Lung (tissue), 12 donors: ENCODE measurements around the gene CMIP. TPM values are rescaled to one million over a fixed set of nuclear protein-coding genes. Genes with fewer than 3 reads are reported as not detected.

Experiments
- ATAC-seq: fragments of 200-7000 bp; cut with Tn5 transposase; one replicate; pipeline ENCODE4 v1.9.1; 2020; ENCODE audit warnings: moderate number of reproducible peaks; ENCODE audit not compliant: insufficient read depth, low FRiP score
- DNase-seq, 3 donors: peaks; one replicate each; pipeline ENCODE4 v3.0.0-alpha.2; 2013 to 2017
- H3K27ac ChIP-seq, 2 donors: one replicate each; pipeline ENCODE4 v1.5.1; 2013; ENCODE audit warnings: mild to moderate bottlenecking in 2 of 2, moderate library complexity in 2 of 2, control low read depth in 1 of 2, inconsistent platforms in 1 of 2, low read depth in 1 of 2, low read length in 1 of 2
- H3K27me3 ChIP-seq, 3 donors: one replicate each; pipeline ENCODE4 v1.5.1; 2013; ENCODE audit warnings: low read length in 2 of 3; ENCODE audit not compliant: control insufficient read depth in 3 of 3, insufficient read depth in 3 of 3
- H3K36me3 ChIP-seq, 4 donors: one replicate each; pipeline ENCODE4 v1.5.1; 2013; ENCODE audit warnings: low read length in 4 of 4, mild to moderate bottlenecking in 1 of 4, moderate library complexity in 1 of 4; ENCODE audit not compliant: control insufficient read depth in 4 of 4, insufficient read depth in 4 of 4
- H3K4me1 ChIP-seq, 5 donors: one replicate each; pipeline ENCODE4 v1.5.1; 2013; ENCODE audit warnings: low read length in 5 of 5, mild to moderate bottlenecking in 2 of 5, moderate library complexity in 1 of 5; ENCODE audit not compliant: control insufficient read depth in 5 of 5, insufficient read depth in 5 of 5
- H3K4me3 ChIP-seq: one replicate; pipeline ENCODE4 v1.5.1; 2013; ENCODE audit warnings: mild to moderate bottlenecking, control low read depth, moderate library complexity
- H3K9ac ChIP-seq, 2 donors: one replicate each; pipeline ENCODE4 v1.5.1; 2013; ENCODE audit warnings: low read length in 2 of 2, control low read depth in 1 of 2; ENCODE audit not compliant: insufficient read depth in 1 of 2
- H3K9me3 ChIP-seq, 4 donors: one replicate each; pipeline ENCODE4 v1.5.1; 2013; ENCODE audit warnings: low read length in 3 of 4, mild to moderate bottlenecking in 1 of 4, moderate library complexity in 1 of 4; ENCODE audit not compliant: control insufficient read depth in 4 of 4, insufficient read depth in 3 of 4
- CTCF ChIP-seq: IDR thresholded peaks from 2 replicates; pipeline ENCODE4 v1.5.1; 2012; ENCODE audit warnings: mild to moderate bottlenecking; ENCODE audit errors: control extremely low read depth, extremely low read depth
- WGBS, 2 donors: extraction: QIAGEN DNeasy Blood & Tissue Kit; methylation state at CpG; one replicate each; pipeline ENCODE4 v1.1.7; 2013; 5-methylcytosine and 5-hydroxymethylcytosine counted together
- polyA plus RNA-seq, 2 donors: library from polyadenylated mRNA; stranded (reverse); fragments of 200-250 nt; gene quantifications; one replicate each; pipeline ENCODE4 v1.2.1, GENCODE V29; 2013
- total RNA-seq, 2 donors: library from RNA; depleted of rRNA in 1 of 2; stranded (reverse); fragments of >200 nt in 1 of 2; gene quantifications; one replicate each; pipeline ENCODE4 v1.2.1, GENCODE V29; 2014 to 2021
- donor health status: control.
- donor health status: control.
- donor health status: Bipolar disorder and iron deficiency.
- donor health status: healthy.
- donor health status: DM: yes; HTN: yes; CAD: no.

CMIP gene
- total and polyA plus RNA-seq, 4 donors: 11.8 to 80.5 (median 48.6) TPM

DNA sequence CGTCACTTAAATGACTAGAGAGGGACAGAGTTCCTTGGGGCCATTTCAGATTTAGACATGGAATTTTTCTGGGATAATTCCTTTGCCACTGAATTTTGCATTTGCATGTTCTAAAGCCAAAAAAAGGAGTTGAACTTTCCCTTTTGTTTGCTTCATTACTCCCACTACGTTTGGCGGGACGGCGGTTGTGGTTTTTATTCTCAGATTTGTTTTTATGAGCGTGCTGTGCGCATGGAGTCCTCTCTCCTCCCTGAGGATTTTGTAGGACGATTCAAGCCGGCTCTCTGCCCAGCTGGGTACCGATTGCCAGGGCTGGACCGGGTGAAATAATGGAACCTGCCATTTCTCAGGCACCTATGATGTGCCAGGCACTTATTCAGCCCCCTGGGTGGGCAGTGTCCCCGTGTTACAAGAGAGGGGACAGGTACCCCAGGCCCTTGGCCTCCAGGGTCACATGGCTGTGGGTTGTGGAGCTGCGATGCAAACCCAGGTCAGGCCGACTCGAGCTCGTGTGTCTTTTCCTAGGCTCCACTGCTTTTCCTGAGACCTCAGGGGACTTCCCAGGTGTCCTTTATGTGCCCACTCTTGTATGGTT, 18.8 kb downstream of the CMIP start:
- no peaks in the 10 kb centered on the region for H3K9me3 ChIP-seq
- H3K4me1 ChIP-seq: peaks cover 0 to 27% (median 3%) of the 10 kb centered on the region in 5 donors
- H3K9ac ChIP-seq: no peak overlapping the region
- no peak overlapping the region for H3K27ac ChIP-seq
- peaks cover 0 to 6% (median 2%) of the 10 kb centered on the region in 4 donors for H3K36me3 ChIP-seq
- DNase-seq (no peak), ATAC-seq (no peak)
- no peak for TF ChIP-seq CTCF
- WGBS, 2 donors: 91 to 94% methylated on average over 16 of the region's 16 CpGs
- H3K27me3 ChIP-seq: no peaks in the 10 kb centered on the region
- H3K4me3 ChIP-seq: no peak overlapping the region

GRCh38 chr16:81464279-81464678, 19.7 kb downstream of the CMIP start:
- ATAC-seq (no peak), DNase-seq (no peak)
- WGBS, 2 donors: 95% methylated on average over 5 of the region's 5 CpGs
- Histone ChIP-seq H3K36me3 (no peaks in the 10 kb centered on the region), H3K27me3 (no peaks in the 10 kb centered on the region), H3K9me3 (no peaks in the 10 kb centered on the region), H3K27ac (no peak overlapping the region), H3K4me1 (peaks cover 0 to 25% (median 3%) of the 10 kb centered on the region in 5 donors), H3K4me3 (no peak overlapping the region), H3K9ac (no peak overlapping the region)
- TF ChIP-seq CTCF: no peak

DNA sequence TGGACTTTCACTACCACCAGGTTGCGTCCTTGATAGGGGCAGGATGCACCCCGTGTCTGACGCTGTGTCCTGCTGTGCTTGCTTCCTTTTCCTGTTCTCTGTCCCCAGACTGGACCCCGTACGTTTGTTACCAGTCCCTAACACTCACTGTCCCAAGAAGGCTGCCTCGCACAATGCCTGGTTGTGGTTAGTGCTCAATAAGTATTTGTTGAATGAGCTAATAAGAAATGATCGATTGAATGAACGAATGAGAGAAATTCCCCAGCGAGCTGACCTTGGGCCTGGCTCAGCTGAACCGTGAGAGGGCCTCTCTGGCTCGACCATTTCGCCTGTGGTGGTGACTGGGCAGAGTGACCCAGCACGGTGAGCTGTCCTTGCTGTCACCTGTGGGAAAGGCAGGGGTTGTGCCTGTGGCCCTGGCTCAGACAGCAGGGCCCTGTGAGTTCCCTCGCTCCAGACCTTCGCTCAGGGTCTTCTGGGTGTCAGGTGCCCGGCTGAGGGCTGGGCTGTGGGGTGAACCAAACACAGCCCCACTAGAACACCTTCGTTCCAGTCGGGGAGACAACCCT, 20.9 kb downstream of the CMIP start:
- Histone ChIP-seq H3K36me3 (no peaks in the 10 kb centered on the region), H3K4me3 (no peak overlapping the region), H3K27me3 (no peaks in the 10 kb centered on the region), H3K27ac (peak overlapping the region in 1 of 2 donors; percentile 18), H3K4me1 (peaks cover 0 to 17% (median 3%) of the 10 kb centered on the region in 5 donors), H3K9me3 (no peaks in the 10 kb centered on the region), H3K9ac (no peak overlapping the region)
- 73 to 78% methylated on average over 18 of the region's 18 CpGs for WGBS, 2 donors
- DNase-seq (peak in 1 of 3 donors; percentile 34), ATAC-seq (no peak)
- no peak for TF ChIP-seq CTCF
